Endothelial cell of umbilical vein (primary cell): ENCODE measurements around the gene CACNA2D1.

Source experiments
- FOS ChIP-seq: IDR thresholded peaks from 2 replicates; pipeline ENCODE4 v1.6.1; 2011; ENCODE audit warnings: mild to moderate bottlenecking, low read length, moderate library complexity, borderline replicate concordance; ENCODE audit not compliant: insufficient read depth
- MYC ChIP-seq: IDR thresholded peaks from one replicate; pipeline ENCODE4 v1.6.1; 2011; ENCODE audit warnings: mild to moderate bottlenecking, low read depth, low read length

DNA sequence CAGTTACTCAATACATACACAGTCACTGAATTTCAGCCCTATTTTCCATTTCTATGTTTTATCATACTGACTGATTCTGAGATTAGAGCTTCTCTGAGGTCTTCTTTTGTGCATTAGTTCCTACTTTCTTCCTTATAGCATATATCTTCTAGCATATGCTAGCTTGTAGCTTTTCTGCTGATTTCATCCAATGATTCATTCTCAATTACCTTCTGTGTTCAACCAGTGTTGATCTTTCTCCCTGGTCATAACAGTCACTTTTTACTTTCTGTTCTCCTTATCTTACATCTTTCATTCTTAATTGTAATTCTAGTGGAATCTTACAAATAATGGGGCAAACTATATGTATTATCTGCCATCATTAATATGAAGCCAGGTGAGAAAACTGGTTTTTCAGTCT, 514.2 kb downstream of the CACNA2D1 start:
- TF ChIP-seq MYC (no peak), FOS (no peak)
